WTC11 (cell line): Measurements from ENCODE around the gene CDK5RAP2. TPM values are rescaled to one million over a fixed set of nuclear protein-coding genes. Genes with fewer than 3 reads are reported as not detected.

Source experiments
- ATAC-seq: fragments of 200-7000 bp; cut with Tn5 transposase; 2 replicates; pipeline ENCODE4 v1.10.0; 2021; ENCODE audit warnings: mild to moderate bottlenecking, moderate library complexity
- CTCF ChIA-PET: fragments of 300-600 bp; sonication (Branson Sonifier 250); formaldehyde crosslinking; loops from one replicate; lab custom pipeline; 2021; ENCODE audit warnings: antibody characterized with exemption; lab: Charles Lee
- POLR2A ChIA-PET: fragments of 350-600 bp; sonication (Branson Sonifier 250); formaldehyde crosslinking; loops from one replicate; lab custom pipeline; 2021; ENCODE audit warnings: antibody characterized with exemption; lab: Charles Lee
- DNase-seq: peaks from one replicate; pipeline ENCODE4 v3.0.0; 2021; ENCODE audit warnings: low spot score
- H3K27ac Mint-ChIP-seq: 2 replicates; pipeline ENCODE4 v1.8.0; 2021; ENCODE audit warnings: mixed read lengths
- H3K27me3 Mint-ChIP-seq: 2 replicates; pipeline ENCODE4 v1.8.0; 2021; ENCODE audit warnings: low read depth, mild to moderate bottlenecking, moderate library complexity, mixed read lengths
- H3K36me3 Mint-ChIP-seq: 2 replicates; pipeline ENCODE4 v1.8.0; 2021; ENCODE audit warnings: mixed read lengths
- H3K4me1 Mint-ChIP-seq: 2 replicates; pipeline ENCODE4 v1.8.0; 2022; ENCODE audit warnings: mixed read lengths
- H3K4me3 Mint-ChIP-seq: 2 replicates; pipeline ENCODE4 v1.8.0; 2021; ENCODE audit warnings: mild to moderate bottlenecking, moderate library complexity, mixed read lengths
- H3K9me3 Mint-ChIP-seq: 2 replicates; pipeline ENCODE4 v1.8.0; 2021; ENCODE audit warnings: mixed read lengths
- CBFB ChIP-seq: sonication (generic); formaldehyde crosslinking; IDR thresholded peaks from 2 replicates; pipeline ENCODE4 v1.8.1; 2022; ENCODE audit warnings: mild to moderate bottlenecking, low read depth, missing genetic modification reagents
- FOXJ3 ChIP-seq: sonication (generic); formaldehyde crosslinking; IDR thresholded peaks from 2 replicates; pipeline ENCODE4 v1.9.0; 2021; ENCODE audit warnings: missing genetic modification reagents, mild to moderate bottlenecking, borderline replicate concordance
- IRF2 ChIP-seq: sonication (generic); formaldehyde crosslinking; IDR thresholded peaks from 2 replicates; pipeline ENCODE4 v1.8.0; 2022; ENCODE audit warnings: low read depth, missing genetic modification reagents, borderline replicate concordance
- JAZF1 ChIP-seq: fragments of 250-450 bp; sonication (Bioruptor Pico); IDR thresholded peaks from 2 replicates; pipeline ENCODE4 v1.9.0; 2021; ENCODE audit warnings: moderate library complexity, mild to moderate bottlenecking, inconsistent platforms
- NR2C2 ChIP-seq: sonication (generic); formaldehyde crosslinking; IDR thresholded peaks from 2 replicates; pipeline ENCODE4 v1.8.0; 2022; ENCODE audit warnings: mild to moderate bottlenecking, missing genetic modification reagents
- TP53 ChIP-seq: sonication (generic); formaldehyde crosslinking; IDR thresholded peaks from 2 replicates; pipeline ENCODE4 v1.8.1; 2023; ENCODE audit warnings: mild to moderate bottlenecking, missing genetic modification reagents
- ZBTB21 ChIP-seq: sonication (generic); formaldehyde crosslinking; IDR thresholded peaks from 2 replicates; pipeline ENCODE4 v1.8.1; 2023; ENCODE audit warnings: mild to moderate bottlenecking, missing genetic modification reagents, borderline replicate concordance
- ZNF219 ChIP-seq: sonication (generic); formaldehyde crosslinking; IDR thresholded peaks from 2 replicates; pipeline ENCODE4 v1.8.0; 2023; ENCODE audit warnings: missing genetic modification reagents, mild to moderate bottlenecking, borderline replicate concordance
- ZNF232 ChIP-seq: sonication (generic); formaldehyde crosslinking; IDR thresholded peaks from 2 replicates; pipeline ENCODE4 v1.8.0; 2022; ENCODE audit warnings: mild to moderate bottlenecking, missing genetic modification reagents
- ZNF423 ChIP-seq: fragments of 250-450 bp; sonication (Bioruptor Pico); IDR thresholded peaks from 2 replicates; pipeline ENCODE4 v2.1.2; 2022; ENCODE audit warnings: mild to moderate bottlenecking, moderate library complexity
- total RNA-seq: library from RNA; stranded (reverse); gene quantifications from 3 replicates; pipeline ENCODE4 v1.2.3, GENCODE V29; 2021
- TF ChIP-seq, protein P1 (sequence below): sonication (generic); formaldehyde crosslinking; IDR thresholded peaks from 2 replicates; pipeline ENCODE4 v1.8.1; 2022; ENCODE audit warnings: mild to moderate bottlenecking, missing genetic modification reagents, moderate library complexity, borderline replicate concordance
- TF ChIP-seq, protein P2 (sequence below): sonication (generic); formaldehyde crosslinking; IDR thresholded peaks from 2 replicates; pipeline ENCODE4 v1.8.1; 2022; ENCODE audit warnings: mild to moderate bottlenecking, moderate library complexity, missing genetic modification reagents
- TF ChIP-seq, protein P3 (sequence below): sonication (generic); formaldehyde crosslinking; IDR thresholded peaks from 2 replicates; pipeline ENCODE4 v1.8.1; 2022; ENCODE audit warnings: low read depth, mild to moderate bottlenecking, moderate library complexity, missing genetic modification reagents, borderline replicate concordance
- TF ChIP-seq, protein P4 (sequence below): fragments of 250-450 bp; sonication (Bioruptor Pico); IDR thresholded peaks from 2 replicates; pipeline ENCODE4 v2.1.2; 2022; ENCODE audit warnings: mild to moderate bottlenecking, moderate library complexity
- TF ChIP-seq, protein P5 (sequence below): fragments of 250-450 bp; sonication (Bioruptor Pico); conservative IDR thresholded peaks from 2 replicates; pipeline ENCODE4 v1.9.0; 2021; ENCODE audit warnings: mild to moderate bottlenecking
- TF ChIP-seq, protein P6 (sequence below): sonication (generic); formaldehyde crosslinking; IDR thresholded peaks from 2 replicates; pipeline ENCODE4 v1.8.1; 2023; ENCODE audit warnings: mild to moderate bottlenecking, missing genetic modification reagents, moderate library complexity
- TF ChIP-seq, protein P7 (sequence below): fragments of 250-450 bp; sonication (Bioruptor Pico); IDR thresholded peaks from 2 replicates; pipeline ENCODE4 v1.9.0; 2021; ENCODE audit warnings: mild to moderate bottlenecking
- TF ChIP-seq, protein P8 (sequence below): fragments of 250-450 bp; sonication (Bioruptor Pico); IDR thresholded peaks from 2 replicates; pipeline ENCODE4 v1.9.0; 2021; ENCODE audit warnings: mild to moderate bottlenecking, borderline replicate concordance

Gene CDK5RAP2
- total RNA-seq, 1 experiment from 2014 or later: 48.3 TPM

DNA sequence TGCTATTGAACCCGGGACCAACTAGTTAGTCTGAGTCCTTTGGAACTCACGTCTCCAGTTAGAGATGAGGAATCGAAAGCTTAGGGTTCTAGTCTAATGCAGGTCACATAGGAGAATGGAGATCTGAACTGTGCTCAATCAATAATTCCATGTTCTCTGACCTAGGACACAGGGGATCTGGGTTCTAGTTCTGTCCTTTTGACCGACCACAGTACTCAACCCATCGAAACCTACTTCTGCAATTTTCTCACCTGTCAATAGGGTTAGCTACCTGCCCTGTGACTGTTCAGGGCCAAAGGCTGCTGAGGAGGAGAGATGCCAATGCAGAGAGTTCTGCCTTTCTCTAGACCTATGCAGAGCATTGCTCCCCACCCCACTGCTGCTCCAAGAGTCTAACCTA lies 187.7 kb downstream of the CDK5RAP2 start:
- Mint-ChIP-seq H3K4me1 (no peaks in the 10 kb centered on the region), H3K4me3 (no peak overlapping the region), H3K27me3 (no peaks in the 10 kb centered on the region), H3K9me3 (no peaks in the 10 kb centered on the region), H3K36me3 (peaks cover 54% of the 10 kb centered on the region), H3K27ac (no peak overlapping the region)
- ChIA-PET POLR2A (no interaction called here), CTCF (interaction anchor here (1.5 kb wide), 1 partner anchor 85 kb away, joined by 4 read pairs; no protein-coding TSS in a partner anchor)
- ATAC-seq: no peak
- TF ChIP-seq ZBTB21 (CRISPR knock-in tag) (no peak), IRF2 (no peak), CBFB (no peak), ZNF219 (CRISPR knock-in tag) (no peak), NR2C2 (CRISPR knock-in tag) (no peak), FOXJ3 (no peak), ZNF232 (CRISPR knock-in tag) (no peak)
- TF ChIP-seq, protein P1, sequence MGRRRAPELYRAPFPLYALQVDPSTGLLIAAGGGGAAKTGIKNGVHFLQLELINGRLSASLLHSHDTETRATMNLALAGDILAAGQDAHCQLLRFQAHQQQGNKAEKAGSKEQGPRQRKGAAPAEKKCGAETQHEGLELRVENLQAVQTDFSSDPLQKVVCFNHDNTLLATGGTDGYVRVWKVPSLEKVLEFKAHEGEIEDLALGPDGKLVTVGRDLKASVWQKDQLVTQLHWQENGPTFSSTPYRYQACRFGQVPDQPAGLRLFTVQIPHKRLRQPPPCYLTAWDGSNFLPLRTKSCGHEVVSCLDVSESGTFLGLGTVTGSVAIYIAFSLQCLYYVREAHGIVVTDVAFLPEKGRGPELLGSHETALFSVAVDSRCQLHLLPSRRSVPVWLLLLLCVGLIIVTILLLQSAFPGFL (CRISPR knock-in tag): no peak
- TF ChIP-seq, protein P2, sequence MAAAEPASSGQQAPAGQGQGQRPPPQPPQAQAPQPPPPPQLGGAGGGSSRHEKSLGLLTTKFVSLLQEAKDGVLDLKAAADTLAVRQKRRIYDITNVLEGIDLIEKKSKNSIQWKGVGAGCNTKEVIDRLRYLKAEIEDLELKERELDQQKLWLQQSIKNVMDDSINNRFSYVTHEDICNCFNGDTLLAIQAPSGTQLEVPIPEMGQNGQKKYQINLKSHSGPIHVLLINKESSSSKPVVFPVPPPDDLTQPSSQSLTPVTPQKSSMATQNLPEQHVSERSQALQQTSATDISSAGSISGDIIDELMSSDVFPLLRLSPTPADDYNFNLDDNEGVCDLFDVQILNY (CRISPR knock-in tag): no peak
- TF ChIP-seq, protein P3, sequence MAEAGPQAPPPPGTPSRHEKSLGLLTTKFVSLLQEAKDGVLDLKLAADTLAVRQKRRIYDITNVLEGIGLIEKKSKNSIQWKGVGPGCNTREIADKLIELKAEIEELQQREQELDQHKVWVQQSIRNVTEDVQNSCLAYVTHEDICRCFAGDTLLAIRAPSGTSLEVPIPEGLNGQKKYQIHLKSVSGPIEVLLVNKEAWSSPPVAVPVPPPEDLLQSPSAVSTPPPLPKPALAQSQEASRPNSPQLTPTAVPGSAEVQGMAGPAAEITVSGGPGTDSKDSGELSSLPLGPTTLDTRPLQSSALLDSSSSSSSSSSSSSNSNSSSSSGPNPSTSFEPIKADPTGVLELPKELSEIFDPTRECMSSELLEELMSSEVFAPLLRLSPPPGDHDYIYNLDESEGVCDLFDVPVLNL (CRISPR knock-in tag): no peak
- DNase-seq: no peak

DNA sequence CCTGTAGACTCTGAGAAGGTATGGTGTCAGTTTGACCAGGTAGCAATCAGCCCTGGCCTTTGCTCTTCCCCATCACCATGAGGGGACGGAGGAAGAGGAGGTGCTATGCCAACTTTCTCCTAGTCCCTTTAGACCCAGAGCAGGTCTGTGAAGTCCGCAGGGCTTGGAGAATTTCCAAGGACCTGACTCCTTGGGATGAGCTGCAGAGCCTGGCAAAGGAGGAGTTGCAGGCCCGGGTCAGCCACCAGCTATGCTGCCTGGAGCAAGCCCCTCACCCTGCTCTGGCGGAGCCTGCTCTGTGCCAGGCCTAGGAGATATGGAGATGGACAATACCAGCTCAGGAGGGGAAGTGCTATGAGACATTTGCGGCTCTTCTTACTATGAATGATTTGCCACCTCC lies 188.3 kb downstream of the CDK5RAP2 start:
- Mint-ChIP-seq H3K4me1 (no peaks in the 10 kb centered on the region), H3K4me3 (no peak overlapping the region), H3K27me3 (no peaks in the 10 kb centered on the region), H3K9me3 (no peaks in the 10 kb centered on the region), H3K36me3 (peaks cover 53% of the 10 kb centered on the region), H3K27ac (no peak overlapping the region)
- CTCF ChIA-PET: interaction anchor here (1.4 to 1.5 kb wide), 2 partner anchors 67 to 86 kb away, joined by 3 to 4 read pairs; no protein-coding TSS in a partner anchor
- no peak for DNase-seq
- POLR2A ChIA-PET: no interaction called here
- no peak for ATAC-seq
- TF ChIP-seq, protein P4, sequence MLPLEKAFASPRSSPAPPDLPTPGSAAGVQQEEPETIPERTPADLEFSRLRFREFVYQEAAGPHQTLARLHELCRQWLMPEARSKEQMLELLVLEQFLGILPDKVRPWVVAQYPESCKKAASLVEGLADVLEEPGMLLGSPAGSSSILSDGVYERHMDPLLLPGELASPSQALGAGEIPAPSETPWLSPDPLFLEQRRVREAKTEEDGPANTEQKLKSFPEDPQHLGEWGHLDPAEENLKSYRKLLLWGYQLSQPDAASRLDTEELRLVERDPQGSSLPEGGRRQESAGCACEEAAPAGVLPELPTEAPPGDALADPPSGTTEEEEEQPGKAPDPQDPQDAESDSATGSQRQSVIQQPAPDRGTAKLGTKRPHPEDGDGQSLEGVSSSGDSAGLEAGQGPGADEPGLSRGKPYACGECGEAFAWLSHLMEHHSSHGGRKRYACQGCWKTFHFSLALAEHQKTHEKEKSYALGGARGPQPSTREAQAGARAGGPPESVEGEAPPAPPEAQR (CRISPR knock-in tag): no peak
- TF ChIP-seq, protein P5, sequence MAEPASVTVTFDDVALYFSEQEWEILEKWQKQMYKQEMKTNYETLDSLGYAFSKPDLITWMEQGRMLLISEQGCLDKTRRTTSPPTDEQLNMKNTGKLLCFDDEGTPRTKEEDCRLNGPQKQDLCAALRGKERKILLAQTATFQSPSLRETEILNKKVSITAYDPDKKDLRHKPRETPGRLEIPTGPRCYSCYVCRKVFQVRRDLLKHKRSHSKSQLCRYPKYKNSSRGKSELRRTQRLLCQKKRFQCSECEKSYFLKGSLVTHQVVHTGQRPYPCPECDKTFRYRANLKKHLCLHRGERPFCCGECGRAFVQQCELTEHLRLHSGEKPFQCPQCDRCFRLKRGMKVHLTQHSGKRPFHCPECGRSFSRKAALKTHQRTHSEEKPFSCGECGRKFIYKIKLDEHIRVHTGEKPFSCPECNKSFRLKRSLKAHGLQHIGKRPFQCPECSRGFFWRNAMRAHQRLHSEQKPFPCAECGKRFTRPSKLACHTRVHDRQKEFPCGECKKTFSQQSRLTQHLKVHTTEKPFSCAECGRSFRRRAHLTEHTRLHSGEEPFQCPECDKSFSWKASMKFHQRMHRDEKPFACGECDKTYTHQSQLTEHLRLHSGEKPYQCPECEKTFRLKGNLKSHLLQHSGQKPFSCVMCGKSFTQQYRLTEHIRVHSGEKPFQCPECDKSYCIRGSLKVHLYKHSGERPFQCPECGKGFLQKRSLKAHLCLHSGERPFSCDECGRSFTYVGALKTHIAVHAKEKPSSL (CRISPR knock-in tag): no peak
- TF ChIP-seq, protein P6, sequence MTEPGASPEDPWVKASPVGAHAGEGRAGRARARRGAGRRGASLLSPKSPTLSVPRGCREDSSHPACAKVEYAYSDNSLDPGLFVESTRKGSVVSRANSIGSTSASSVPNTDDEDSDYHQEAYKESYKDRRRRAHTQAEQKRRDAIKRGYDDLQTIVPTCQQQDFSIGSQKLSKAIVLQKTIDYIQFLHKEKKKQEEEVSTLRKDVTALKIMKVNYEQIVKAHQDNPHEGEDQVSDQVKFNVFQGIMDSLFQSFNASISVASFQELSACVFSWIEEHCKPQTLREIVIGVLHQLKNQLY: no peak
- no peak for TF ChIP-seq TP53 (CRISPR knock-in tag)
- TF ChIP-seq CBFB: no peak
- TF ChIP-seq, protein P3 (CRISPR knock-in tag): no peak
- no peak for TF ChIP-seq JAZF1 (CRISPR knock-in tag)
- TF ChIP-seq, protein P7, sequence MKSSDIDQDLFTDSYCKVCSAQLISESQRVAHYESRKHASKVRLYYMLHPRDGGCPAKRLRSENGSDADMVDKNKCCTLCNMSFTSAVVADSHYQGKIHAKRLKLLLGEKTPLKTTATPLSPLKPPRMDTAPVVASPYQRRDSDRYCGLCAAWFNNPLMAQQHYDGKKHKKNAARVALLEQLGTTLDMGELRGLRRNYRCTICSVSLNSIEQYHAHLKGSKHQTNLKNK (CRISPR knock-in tag): no peak
- no peak for TF ChIP-seq ZBTB21 (CRISPR knock-in tag)
- no peak for TF ChIP-seq ZNF423 (CRISPR knock-in tag)
- TF ChIP-seq, protein P8, sequence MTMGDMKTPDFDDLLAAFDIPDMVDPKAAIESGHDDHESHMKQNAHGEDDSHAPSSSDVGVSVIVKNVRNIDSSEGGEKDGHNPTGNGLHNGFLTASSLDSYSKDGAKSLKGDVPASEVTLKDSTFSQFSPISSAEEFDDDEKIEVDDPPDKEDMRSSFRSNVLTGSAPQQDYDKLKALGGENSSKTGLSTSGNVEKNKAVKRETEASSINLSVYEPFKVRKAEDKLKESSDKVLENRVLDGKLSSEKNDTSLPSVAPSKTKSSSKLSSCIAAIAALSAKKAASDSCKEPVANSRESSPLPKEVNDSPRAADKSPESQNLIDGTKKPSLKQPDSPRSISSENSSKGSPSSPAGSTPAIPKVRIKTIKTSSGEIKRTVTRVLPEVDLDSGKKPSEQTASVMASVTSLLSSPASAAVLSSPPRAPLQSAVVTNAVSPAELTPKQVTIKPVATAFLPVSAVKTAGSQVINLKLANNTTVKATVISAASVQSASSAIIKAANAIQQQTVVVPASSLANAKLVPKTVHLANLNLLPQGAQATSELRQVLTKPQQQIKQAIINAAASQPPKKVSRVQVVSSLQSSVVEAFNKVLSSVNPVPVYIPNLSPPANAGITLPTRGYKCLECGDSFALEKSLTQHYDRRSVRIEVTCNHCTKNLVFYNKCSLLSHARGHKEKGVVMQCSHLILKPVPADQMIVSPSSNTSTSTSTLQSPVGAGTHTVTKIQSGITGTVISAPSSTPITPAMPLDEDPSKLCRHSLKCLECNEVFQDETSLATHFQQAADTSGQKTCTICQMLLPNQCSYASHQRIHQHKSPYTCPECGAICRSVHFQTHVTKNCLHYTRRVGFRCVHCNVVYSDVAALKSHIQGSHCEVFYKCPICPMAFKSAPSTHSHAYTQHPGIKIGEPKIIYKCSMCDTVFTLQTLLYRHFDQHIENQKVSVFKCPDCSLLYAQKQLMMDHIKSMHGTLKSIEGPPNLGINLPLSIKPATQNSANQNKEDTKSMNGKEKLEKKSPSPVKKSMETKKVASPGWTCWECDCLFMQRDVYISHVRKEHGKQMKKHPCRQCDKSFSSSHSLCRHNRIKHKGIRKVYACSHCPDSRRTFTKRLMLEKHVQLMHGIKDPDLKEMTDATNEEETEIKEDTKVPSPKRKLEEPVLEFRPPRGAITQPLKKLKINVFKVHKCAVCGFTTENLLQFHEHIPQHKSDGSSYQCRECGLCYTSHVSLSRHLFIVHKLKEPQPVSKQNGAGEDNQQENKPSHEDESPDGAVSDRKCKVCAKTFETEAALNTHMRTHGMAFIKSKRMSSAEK (CRISPR knock-in tag): no peak
